RCC 7860 (cell line): ENCODE data around the gene DOCK3.
A peak's percentile ranks its signal among the peaks of the same experiment; 100 is the strongest.
"Not testable (repeated sequence)": the region's sequence is repeated elsewhere in the genome, so short reads cannot be mapped to it uniquely, and the experiment has no call there.

Experiments
- DNase-seq: peaks from one replicate; pipeline ENCODE4 v3.0.0-alpha.2; 2015; ENCODE audit warnings: low spot score
- FAIRE-seq: peaks from 2 replicates; lab custom pipeline; 2012; peaks lifted over from hg19 to GRCh38; lab: Jason Lieb, UNC

Gene DOCK3

DNA sequence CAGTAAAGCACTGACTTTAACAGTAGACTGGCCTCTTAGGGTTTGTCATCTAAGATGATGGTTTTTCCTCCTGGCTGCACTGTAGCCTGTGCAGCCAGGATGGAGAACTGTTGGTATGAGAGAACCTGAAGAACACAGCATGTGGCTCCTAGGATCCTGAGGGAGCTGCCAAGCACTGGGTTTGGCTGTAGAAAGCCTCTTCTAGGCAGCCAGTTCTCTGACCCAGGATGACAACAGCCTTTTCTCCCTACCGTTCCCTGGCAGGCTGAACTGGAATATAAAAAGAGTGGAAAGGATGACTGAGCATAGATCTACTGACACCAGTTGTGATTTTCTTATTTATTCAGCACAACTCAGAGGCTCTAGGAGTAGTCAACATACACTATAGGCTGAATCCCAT lies 676.0 kb downstream of the DOCK3 start:
- no peak for FAIRE-seq
- DNase-seq, result no peak

DNA sequence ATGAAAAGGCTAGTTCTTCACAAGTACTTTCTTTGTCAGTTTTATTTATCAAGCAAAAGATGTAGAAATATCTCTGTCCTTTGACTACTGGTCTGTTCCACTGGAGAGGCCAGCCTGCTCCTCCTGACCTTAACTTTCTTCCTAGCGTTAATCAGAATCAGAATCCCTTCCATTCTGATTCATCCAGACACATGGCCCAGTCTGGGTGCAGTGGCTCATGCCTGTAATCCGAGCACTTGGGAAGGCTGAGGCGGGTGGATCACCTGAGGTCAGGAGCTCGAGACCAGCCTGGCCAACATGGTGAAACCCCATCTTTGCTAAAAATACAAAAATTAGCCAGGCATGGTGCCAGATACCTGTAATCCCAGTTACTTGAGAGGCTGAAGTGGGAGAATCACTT lies 678.4 kb downstream of the DOCK3 start:
- FAIRE-seq, result no peak

DNA sequence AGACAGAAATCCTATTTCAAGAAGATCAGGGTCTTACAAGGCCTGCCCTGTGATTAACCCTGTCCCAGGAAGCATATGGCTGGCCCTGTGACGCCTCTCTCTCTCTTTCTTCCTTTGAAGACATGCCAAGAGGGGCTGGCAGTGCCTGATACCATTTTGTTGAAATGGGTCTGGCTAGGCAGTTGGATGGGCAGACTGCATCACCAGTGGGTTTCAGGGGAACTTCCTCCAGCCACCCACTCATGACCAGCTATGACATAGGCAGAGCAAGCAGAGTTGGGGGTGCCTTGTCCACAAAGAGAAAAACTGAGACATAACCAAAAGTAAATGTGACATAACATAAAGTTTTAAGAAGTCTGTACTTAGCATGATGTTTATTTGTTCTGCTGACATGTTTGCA lies 679.0 kb downstream of the DOCK3 start:
- FAIRE-seq, result no peak
- DNase-seq, result no peak

More for the DNA sequence above, 678.4 kb downstream of the DOCK3 start:
- DNase-seq, result no peak

DNA sequence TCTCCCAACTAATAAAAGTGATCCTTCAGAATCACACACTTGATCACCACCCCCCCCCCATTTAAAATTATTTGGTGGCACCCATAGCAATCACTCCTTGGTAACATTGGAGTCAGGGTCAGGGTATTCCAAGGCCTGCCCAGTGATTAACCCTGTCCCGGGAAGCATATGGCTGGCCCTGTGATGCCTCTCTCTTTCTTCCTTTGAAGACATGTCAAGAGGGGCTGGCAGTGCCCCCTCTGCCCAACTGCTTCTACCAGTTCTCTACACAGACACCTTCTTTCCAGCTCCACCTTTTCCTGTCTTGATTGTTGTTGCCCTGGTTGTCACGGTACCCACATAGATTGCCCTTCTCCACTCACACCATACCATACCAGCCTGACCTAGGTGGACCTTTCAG lies 679.4 kb downstream of the DOCK3 start:
- FAIRE-seq (no peak), DNase-seq (no peak)

DNA sequence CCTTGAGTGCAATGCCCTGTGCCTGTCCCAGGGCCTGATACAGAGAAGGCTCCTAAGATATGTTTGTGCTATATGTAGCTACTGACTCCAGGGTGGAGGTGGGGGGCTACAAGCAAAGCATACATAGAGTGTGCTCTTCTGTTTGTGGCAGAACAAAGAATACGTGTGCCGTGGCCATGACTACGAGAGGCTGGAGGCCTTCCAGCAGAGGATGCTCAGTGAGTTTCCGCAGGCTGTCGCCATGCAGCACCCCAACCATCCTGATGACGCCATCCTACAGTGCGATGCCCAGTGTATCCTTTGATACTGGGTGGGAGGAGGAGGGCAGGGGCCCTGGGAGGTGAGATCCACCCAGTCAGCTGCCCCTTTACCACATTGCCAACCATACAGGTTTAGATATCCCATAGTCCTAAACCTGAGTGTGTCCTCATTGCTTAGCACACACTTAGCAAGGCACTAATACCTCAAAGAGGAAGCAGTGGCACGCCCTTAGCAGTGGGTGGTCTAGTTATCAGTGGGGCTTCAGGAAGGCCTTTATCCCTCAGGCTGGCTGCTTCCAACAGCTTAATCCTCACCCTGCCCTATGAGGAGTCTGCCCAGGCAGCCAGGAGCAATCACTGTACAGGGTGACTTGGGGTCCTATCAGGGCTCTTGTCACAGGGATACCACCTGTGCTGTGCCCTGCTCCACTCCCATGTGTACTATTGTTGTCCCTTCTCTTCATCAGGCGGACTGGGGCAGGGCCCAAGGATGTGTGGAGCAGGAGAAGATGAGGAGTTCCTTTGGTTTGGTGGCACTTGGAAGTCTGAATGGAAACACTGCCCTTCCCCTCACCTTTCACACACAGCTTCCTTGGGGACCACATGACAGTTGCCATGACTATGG lies 680.2 kb downstream of the DOCK3 start:
- FAIRE-seq, result no peak
- no peak for DNase-seq

DNA sequence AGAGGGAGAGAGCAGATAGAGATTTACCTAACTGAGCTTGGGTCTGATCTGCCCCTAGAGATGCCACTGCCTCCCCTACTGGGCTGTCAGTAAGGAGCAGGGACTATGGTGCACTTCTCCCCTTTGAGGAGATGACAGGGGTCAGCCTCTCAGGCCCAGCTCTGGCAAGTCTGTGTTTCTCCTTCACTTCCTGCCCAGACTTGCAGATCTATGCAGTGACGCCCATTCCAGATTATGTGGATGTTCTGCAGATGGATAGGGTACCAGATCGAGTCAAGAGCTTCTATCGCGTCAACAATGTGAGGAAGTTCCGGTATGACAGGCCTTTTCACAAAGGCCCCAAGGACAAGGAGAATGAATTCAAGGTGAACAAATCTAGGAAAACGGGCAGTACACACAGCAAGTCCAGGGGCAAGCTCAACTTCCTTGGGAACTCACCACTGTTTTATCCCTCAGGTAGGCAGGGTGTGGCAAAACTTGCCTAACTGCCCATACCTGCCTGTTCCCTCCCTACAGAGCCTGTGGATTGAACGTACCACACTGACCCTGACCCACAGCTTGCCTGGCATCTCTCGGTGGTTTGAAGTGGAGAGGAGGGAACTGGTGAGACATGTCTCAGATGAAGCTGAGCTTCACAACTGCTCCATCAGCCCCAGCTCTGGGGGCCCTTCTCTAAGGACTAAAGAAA lies 681.3 kb downstream of the DOCK3 start:
- DNase-seq (no peak), FAIRE-seq (no peak)

DNA sequence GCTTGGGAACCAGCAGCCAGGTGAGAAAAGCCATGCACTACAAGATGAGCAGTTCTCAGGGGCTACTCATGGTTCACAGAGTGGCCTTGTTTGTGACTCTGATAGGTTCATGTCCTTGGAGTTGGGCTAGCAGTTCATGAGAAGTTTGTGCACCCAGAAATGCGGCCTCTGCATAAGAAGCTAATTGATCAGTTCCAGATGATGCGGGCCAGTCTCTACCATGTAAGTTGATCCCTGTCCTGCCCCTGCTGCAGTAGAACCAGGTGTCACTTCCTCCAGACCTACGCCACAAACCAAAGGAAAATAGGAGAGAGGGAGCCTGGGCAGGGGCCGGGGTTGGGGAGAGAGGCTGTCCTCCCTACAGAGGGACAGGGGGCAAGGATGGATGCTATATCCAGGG lies 683.1 kb downstream of the DOCK3 start:
- FAIRE-seq, result no peak
- no peak for DNase-seq

DNA sequence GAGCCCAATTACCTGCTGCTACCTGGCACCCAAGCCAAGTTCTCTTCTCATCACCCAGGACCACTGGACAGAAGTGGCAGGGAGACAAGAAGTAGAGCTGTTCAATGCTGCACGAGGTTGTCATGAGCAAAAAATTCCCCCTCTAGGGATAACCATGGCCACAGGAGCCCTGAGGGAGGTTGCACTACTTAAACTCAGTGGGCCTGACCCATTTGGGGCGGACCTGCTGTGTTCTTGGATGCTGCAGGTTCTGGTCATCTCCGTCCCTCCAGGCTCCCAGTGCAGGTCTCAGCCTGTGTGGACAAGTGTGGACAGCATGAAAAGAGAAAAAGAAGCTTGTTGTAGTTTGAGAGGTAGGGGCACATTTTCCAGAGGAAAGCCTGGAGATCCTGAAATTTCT lies 684.3 kb downstream of the DOCK3 start:
- DNase-seq (no peak), FAIRE-seq (no peak)

DNA sequence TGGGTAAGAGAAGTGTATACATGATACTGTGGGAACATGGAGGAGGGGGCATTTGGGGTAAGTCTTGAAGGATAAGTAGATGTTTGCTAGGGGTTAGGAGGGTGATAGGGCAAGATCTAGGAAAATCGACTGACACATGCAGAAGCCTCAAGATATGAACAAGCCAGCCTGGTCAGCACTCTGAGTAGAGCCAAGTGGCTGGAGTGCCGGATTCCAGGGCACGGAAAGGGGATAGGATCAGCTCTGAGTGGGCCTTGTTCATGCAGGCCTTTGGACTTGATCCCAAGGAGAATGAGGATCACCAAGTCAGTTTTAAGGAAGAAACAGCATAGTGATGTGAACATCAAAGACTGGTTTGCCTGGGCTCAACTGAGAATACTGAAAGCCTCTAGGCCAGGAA lies 686.1 kb downstream of the DOCK3 start:
- FAIRE-seq (no peak), DNase-seq (no peak)

DNA sequence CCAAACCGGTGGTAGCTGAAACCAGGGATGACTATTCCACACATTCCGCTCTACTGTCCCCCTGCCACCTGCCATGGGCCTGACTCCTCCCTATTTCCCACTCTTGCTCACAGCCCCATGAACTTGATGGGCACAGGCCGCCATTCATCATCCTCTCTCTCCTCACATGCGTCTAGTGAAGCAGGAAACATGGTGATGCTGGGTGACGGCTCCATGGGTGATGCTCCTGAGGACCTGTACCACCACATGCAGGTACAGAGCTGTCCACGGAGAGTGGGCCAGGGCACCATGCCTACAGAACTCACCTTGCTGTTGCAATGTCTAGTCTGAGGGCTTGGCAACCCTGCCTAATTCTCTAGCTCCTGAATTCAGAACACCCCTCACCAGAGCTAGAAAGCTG lies 687.0 kb downstream of the DOCK3 start:
- FAIRE-seq (no peak), DNase-seq (no peak)

DNA sequence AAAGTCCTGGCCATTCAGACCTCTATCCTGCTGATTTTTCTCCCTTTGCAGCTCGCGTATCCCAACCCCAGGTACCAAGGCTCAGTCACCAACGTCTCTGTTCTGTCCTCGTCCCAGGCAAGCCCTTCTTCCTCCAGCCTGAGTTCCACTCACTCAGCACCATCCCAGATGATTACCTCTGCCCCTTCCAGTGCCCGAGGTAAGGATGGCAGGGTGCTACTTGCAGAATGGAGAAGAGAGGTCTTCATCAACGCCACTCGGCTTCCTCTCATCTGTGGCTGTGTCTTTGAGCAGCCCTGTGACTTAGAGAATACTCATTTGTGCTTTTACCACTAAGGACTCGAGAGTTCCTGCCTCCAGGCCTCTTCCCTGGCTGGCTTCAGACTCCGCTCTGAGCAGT lies 687.7 kb downstream of the DOCK3 start:
- DNase-seq (no peak), FAIRE-seq (no peak)

DNA sequence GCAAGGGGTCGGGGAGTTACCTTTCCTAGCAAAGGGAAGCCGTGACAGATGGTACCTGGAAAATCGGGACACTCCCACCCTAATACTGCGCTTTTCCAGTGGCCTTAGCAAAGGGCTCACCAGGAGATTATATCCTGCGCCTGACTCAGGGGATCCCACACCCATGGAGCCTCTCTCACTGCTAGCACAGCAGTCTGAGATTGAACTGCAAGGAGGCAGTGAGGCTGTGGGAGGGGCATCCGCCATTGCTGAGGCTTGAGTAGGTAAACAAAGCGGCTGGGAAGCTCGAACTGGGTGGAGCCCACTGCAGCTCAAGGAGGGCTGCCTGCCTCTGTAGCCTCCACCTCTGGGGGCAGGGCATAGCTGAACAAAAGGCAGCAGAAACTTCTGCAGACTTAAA lies 693.5 kb downstream of the DOCK3 start:
- not testable (repeated sequence) for FAIRE-seq, DNase-seq

DNA sequence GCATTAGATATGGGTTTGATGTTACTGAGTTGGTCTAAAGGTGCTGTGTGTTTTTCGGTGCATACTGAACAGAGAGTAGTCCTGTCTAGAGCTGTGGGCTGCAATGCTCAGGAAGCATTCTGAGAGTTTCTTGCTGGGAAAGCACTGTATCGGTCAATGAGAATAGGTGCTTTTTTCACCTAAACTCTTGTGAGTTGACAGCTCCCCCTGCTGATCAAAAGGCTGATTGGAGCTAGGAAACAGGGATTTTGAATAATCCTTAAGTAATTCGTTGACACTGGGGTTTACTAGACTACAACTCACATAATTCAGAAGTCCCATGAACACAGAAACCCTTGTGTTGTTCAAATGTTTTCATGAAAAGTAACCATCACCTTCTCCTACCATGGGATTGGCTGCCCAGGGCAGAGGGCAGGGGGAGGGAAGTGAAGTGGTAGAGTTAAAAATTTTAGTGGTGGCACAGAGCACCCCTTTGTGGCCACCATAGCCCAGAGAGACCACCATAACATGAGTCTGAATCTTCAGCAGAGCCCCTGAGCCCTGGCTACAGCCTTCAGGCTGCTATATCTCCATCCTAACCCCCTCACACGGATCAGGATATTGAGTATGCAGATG lies 697.3 kb downstream of the DOCK3 start:
- DNase-seq, result peak; percentile 28
- FAIRE-seq, result no peak

DNA sequence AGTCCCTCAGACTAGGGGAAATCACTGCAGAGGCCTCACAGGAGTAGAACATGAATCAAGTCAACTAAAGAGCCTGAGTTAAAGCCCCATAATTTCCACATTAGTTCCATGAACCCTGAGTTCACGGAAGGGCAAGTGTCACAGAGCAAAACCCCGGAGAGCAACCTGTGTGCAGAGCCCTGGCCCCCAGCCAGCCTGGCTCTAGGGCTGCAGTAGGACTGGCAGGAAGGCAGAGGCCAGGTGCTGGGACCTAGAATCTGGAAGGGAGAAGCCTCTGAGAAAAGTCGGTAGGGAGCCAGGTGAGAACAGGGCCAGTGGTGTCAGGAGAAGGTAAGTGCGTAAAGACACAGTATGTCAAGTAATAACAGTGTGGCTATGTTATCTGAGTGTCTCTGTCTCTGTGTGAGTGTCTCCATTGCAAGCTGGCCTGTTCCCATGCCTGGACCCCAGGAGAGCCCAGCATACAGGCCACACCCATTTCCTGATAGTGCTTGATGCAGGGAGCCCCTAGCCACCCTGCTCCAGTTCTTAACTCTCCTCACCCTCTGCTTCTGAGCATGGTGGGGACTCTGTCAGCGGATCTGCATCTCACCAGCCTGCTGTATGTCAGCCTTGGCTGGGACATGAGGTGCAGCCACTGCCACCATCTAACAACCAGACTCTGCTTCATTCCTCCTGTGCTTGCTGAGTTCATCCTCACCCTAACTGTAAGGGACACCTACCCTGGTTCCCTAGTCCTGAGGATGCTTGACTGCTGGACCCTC lies 699.1 kb downstream of the DOCK3 start:
- FAIRE-seq, result no peak
- DNase-seq, result no peak

DNA sequence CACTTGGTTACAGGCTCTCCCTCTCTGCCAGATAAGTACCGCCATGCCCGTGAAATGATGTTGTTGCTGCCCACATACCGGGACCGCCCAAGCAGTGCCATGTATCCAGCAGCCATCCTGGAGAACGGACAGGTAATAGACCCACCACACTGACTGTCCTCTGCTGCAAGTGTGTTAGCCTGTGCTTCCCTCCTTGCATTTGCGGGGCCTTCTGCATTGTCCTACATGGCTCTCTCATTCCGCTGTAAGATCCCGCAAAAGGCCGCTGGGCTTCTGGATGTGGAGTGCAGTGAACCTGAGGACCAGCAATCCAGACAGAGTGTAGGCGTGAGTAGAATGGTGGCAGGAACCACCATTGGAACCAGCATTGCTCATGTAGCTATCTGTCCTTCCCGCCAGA lies 699.7 kb downstream of the DOCK3 start:
- FAIRE-seq (no peak), DNase-seq (no peak)

DNA sequence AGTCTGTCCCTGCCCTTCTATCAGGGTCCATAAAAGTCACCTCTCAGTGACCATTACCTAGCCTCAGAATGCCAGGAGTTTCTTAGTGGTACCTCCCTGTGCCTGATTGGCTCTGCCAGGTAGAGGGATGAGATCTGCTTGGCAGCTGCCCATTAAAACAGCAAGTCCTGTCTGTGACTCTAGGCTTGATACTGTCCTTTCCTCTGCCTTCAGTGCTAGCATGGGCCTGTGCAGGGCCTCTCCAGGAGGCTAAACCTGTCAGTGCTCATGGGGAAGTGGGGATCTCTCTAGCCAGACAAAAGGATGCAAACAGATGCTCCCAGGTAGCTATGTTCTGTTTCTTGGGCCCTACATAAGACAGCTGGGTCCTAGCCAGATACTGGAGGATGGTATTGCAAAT lies 700.4 kb downstream of the DOCK3 start:
- DNase-seq (no peak), FAIRE-seq (no peak)

DNA sequence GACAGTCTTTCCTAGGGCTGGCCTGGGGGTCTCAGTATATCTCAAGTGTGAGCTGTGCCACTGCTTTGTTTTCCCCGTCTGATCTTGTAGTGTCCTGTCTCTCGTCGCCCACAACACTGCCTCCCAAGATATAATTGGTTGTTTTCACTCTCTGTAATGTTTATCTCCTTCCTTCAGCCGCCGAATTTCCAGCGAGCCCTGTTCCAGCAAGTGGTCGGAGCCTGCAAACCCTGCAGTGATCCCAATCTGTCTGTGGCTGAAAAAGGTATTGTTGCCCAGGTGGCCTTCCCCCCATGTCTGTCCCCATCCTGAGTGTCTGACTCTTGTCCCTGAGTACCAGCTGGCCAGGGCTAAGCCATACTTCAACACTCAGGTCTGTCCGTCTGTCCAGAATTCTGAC lies 700.8 kb downstream of the DOCK3 start:
- FAIRE-seq (no peak), DNase-seq (no peak)

DNA sequence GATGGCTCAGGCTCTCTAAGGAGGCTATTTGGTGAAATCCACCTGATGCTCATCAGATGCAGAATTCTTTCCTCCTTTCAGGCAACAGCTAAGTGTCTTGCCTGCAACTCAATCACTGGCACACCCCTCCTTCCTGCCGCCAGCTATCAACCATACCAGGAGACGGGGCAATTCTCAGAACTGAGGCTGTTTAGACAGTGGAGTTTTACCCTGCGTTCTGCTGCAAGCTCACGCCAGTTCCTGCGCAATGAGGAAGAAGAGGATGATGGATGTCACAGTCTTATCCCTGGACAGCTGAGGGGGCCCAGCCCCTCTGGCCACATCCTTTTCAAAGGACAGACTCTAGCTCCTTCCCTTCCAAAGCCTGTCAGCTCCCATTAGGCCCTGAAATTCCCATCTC lies 703.3 kb downstream of the DOCK3 start:
- DNase-seq (no peak), FAIRE-seq (no peak)

DNA sequence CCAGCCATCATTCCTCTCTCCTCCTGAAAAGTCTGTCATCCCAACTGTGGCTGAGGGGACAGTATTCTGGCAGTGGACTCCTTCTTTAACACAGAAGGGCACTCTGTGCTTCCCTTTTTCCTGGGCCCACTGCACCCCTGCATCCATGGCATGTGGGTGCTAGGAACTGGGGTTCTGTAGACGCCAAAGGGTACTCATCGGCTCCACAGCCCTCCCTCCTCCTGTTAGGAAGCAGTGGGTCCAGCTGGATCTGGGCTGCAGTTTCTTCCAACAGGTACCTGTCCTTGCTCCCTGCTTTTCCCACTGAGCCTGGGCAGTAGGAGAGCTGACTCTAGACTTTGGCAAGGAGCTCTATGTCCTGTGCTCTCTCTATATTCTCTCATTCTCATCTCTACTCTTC lies 704.0 kb downstream of the DOCK3 start:
- DNase-seq (no peak), FAIRE-seq (no peak)

DNA sequence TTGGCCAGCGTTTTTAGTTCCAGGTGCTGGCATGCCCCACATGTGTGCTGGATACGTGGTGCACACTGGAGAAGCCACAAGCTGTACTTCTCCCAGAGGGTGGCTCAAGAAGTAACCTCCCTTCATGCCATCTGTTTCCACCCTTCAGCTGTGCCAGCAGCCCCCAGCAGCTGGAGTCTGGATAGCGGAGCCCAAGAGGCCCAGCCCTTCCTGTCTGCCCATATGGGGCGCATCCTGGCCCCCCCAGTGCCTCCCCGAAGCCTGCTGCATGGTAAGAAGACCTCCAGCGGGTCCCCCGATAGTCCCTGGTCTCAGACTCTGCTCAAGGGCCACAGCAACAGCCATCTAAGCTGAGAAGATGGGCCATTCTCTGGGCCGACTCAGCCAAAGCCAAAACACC lies 704.6 kb downstream of the DOCK3 start:
- DNase-seq (no peak), FAIRE-seq (no peak)

DNA sequence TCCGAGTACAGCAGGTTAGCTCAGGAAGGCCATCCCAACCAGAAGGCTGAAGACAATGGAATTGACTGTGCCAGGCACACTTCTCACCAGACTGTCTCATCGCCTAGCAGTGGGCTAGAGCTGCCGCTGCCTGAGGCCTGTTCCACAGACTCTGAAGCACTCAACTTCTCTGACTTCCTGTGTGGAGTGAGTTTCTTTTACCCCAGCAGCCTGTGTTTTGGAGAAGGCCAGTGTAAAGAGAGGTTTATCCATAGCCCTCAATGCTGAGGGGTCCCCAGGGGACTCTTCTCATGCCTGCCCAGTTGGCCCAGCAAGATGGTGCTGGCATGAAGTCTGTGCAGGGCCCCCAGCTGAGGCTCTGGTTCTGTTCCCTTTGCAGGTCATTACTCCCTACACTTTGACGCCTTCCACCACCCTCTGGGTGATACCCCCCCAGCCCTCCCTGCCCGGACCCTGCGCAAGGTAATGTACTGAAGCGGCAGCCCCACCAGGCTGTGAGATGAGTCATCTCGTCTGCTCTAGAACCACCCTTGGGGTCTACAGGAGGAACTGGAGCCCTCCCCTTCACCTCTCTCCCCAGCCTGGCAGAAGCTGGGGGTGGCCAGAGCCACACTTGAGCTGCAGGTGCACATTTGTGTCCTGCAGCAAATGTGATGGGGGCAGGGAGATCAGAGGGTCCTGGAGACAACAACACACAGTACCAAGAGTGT lies 705.2 kb downstream of the DOCK3 start:
- DNase-seq, result no peak
- FAIRE-seq, result no peak
